Measurements from ENCODE around the gene TMEM80. TPM values are rescaled to one million over a fixed set of nuclear protein-coding genes. Genes with fewer than 3 reads are reported as not detected.

TMEM80 gene
- total and polyA plus RNA-seq, 9 of the 15 experiments (the other 6 are each of a cell fraction or from before 2014, with no cell fraction given), result 5.1 to 30.1 (median 12.4) TPM

GRCh38 chr11:706439-706956 lies 10.9 kb downstream of the TMEM80 start (continued):
- peak; percentile 15; the same call in 1 of the 2 replicates for TF ChIP-seq ZBTB7A (IDR thresholded peaks at IDR 0.05; ENCODE audit: borderline replicate concordance, control insufficient read depth, low read depth, low read length)

- ChIA-PET CTCF (ENCODE audit: low intra/inter-chr PET ratio) (no interaction called here), POLR2A (interaction anchor here (0.6 kb wide), 2 partner anchors 39 to 56 kb away, joined by 3 to 4 read pairs; no protein-coding TSS in a partner anchor)
- FAIRE-seq, result no peak
- TF ChIP-seq ZBTB1 (CRISPR knock-in tag; IDR thresholded peaks at IDR 0.05; ENCODE audit: borderline replicate concordance, low read depth) (0 out of 2 replicates have a peak, but pooled peaks have one; percentile 19), SRSF3 (IDR thresholded peaks at IDR 0.05; ENCODE audit: insufficient read depth, low read length) (no peak), TFAP4 (CRISPR knock-in tag; IDR thresholded peaks at IDR 0.05; ENCODE audit: borderline replicate concordance) (0 out of 2 replicates have a peak, but pooled peaks have one; percentile 35), PBX2 (CRISPR knock-in tag; IDR thresholded peaks at IDR 0.05; ENCODE audit: low read depth) (no peak), PBX2 (tag; conservative IDR thresholded peaks at IDR 0.05; ENCODE audit: low read depth) (no peak), XRCC4 (IDR thresholded peaks at IDR 0.05; ENCODE audit: extremely low read depth, insufficient read depth, insufficient read length) (no peak)
- DNase-seq (ENCODE audit: extremely low read depth in 1 of 4, low spot score in 3 of 4), result peak in 2 of 4 experiments; percentile 56 to 61
- no peaks in the 10 kb centered on the region for H3K79me2 ChIP-seq (ENCODE audit: control insufficient read depth, insufficient read depth, low read length)
- WGBS (ENCODE audit: insufficient coverage, low coverage, missing lambda C conversion rate), result 65% methylated on average over 15 of the region's 30 CpGs
- intact Hi-C loops (cut with micrococcal nuclease) (no loop called here), in situ Hi-C loops (cut with MboI) (no loop called here)
- no peaks in the 10 kb centered on the region for H3K27me3 ChIP-seq (ENCODE audit: control insufficient read depth in 2 of 2, insufficient read depth in 2 of 2, low read length in 2 of 2)
- no peak overlapping the region for H2AFZ ChIP-seq (ENCODE audit: low read depth, low read length)
- no peaks in the 10 kb centered on the region for H4K20me1 ChIP-seq (replicated peaks; ENCODE audit: control insufficient read depth, insufficient read depth, low read length)
- H3K4me1 ChIP-seq (replicated peaks in 1 of 2; ENCODE audit: control insufficient read depth in 2 of 2, insufficient read depth in 2 of 2, low read length in 2 of 2), result peaks cover 6 to 82% of the 10 kb centered on the region in 2 experiments
- H3K36me3 ChIP-seq (ENCODE audit: control insufficient read depth, insufficient read depth, low read length), result peaks cover 5% of the 10 kb centered on the region; the same call in 1 of the 3 replicates
- ATAC-seq, result no peak
- 0 out of 2 replicates have a peak overlapping the region, but pooled peaks have one; percentile 58 for H3K4me2 ChIP-seq (ENCODE audit: insufficient read depth, low read length)
- peak overlapping the region; percentile 39; the same call in 1 of the 2 replicates for H3K4me3 ChIP-seq
- H3K9ac ChIP-seq (ENCODE audit: insufficient read depth in 1 of 2, low read depth in 2 of 2, low read length in 2 of 2), result peak overlapping the region; percentile 30 to 87; a peak in 3 of 4 replicates
- H3K9me3 ChIP-seq (replicated peaks; ENCODE audit: control insufficient read depth, insufficient read depth, low read depth, low read length), result no peaks in the 10 kb centered on the region
- BruUV-seq (replicated peaks), result no TSS peak
- H3K9me1 ChIP-seq (ENCODE audit: control insufficient read depth, insufficient read depth, low read length), result no peaks in the 10 kb centered on the region
- H3K27ac ChIP-seq (ENCODE audit: extremely low read depth, low read depth, low read length), result no peak overlapping the region
These were observed 11.6 kb downstream of the TMEM80 start for GRCh38 chr11:706957-707816.
